HepG2 (cell line): ENCODE results near the gene GRAMD4. TPM values are rescaled to one million over a fixed set of nuclear protein-coding genes. Genes with fewer than 3 reads are reported as not detected.

Source experiments
- ATAC-seq: fragments of 200-7000 bp; cut with Tn5 transposase; 3 replicates; pipeline ENCODE4 v1.9.1; 2020; ENCODE audit warnings: mild to moderate bottlenecking, moderate library complexity
- BruUV-seq: library from RNA; stranded (reverse); fragments of 400-500 nt; replicated peaks from 2 replicates; lab custom pipeline; 2021; lab: Mats Ljungman, UMichigan
- CTCF ChIA-PET: fragments of 300-600 bp; formaldehyde crosslinking; extraction: SDS; loops from one replicate; lab custom pipeline; 2021; ENCODE audit warnings: low total read pairs, inconsistent platforms, low intra/inter-chr PET ratio; lab: Yijun Ruan, JAX
- POLR2A ChIA-PET: fragments of 350-600 bp; sonication (Branson Sonifier 250); formaldehyde crosslinking; loops from one replicate; lab custom pipeline; 2020; ENCODE audit warnings: antibody characterized with exemption, inconsistent platforms; lab: Yijun Ruan, JAX
- DNase-seq: peaks from one replicate; pipeline ENCODE4 v3.0.0-alpha.2; 2015; ENCODE audit warnings: low spot score
- FAIRE-seq: peaks from 3 replicates; lab custom pipeline; 2011; peaks lifted over from hg19 to GRCh38; lab: Jason Lieb, UNC
- H2AFZ ChIP-seq: one replicate; pipeline ENCODE4 v1.6.1; 2011; ENCODE audit warnings: low read length, inconsistent platforms
- H3K27ac ChIP-seq: fragments of 300-600 bp; 3 replicates; pipeline ENCODE4 v1.8.0; 2011; ENCODE audit warnings: mixed run types, mild to moderate bottlenecking, mixed read lengths, low read length, inconsistent platforms; ENCODE audit not compliant: insufficient read depth; ENCODE audit errors: extremely low read length
- H3K27me3 ChIP-seq, 2 experiments: fragments of 200-600 bp in 1 of 2; 2 replicates in 1 of 2; 3 replicates in 1 of 2; pipeline versions ENCODE4 v1.6.0 to v1.8.0; 2011; ENCODE audit warnings: low read length in 2 of 2, mild to moderate bottlenecking in 2 of 2, moderate library complexity in 2 of 2, inconsistent platforms in 1 of 2; ENCODE audit not compliant: insufficient read depth in 2 of 2, control insufficient read depth in 1 of 2
- H3K36me3 ChIP-seq, 2 experiments: fragments of 200-600 bp in 1 of 2; replicated peaks in 1 of 2; 2 replicates in 1 of 2; 3 replicates in 1 of 2; pipeline versions ENCODE4 v1.5.1 to v1.8.0; 2011; ENCODE audit warnings: low read length in 2 of 2, inconsistent platforms in 1 of 2; ENCODE audit not compliant: insufficient read depth in 2 of 2, control insufficient read depth in 1 of 2
- H3K4me1 ChIP-seq: 2 replicates; pipeline ENCODE4 v1.5.1; 2012; ENCODE audit warnings: low read length, inconsistent platforms; ENCODE audit not compliant: insufficient read depth
- H3K4me2 ChIP-seq: 2 replicates; pipeline ENCODE4 v1.6.0; 2011; ENCODE audit warnings: low read depth, low read length, inconsistent platforms
- H3K4me3 ChIP-seq, 3 experiments: fragments of 200-600 bp in 1 of 3; sonication (generic), shearing (Covaris generic) in 1 of 3; replicated peaks in 1 of 3; 2 replicates each; pipeline ENCODE4 v1.5.1; 2011 to 2016; ENCODE audit warnings: low read length in 3 of 3, inconsistent platforms in 2 of 3, low read depth in 2 of 3, mild to moderate bottlenecking in 2 of 3, control low read depth in 1 of 3, mixed read lengths in 1 of 3; ENCODE audit not compliant: insufficient read depth in 1 of 3
- H3K79me2 ChIP-seq: one replicate; pipeline ENCODE4 v1.6.1; 2011; ENCODE audit warnings: low read length, inconsistent platforms; ENCODE audit not compliant: insufficient read depth
- H3K9ac ChIP-seq: 2 replicates; pipeline ENCODE4 v1.6.0; 2011; ENCODE audit warnings: mild to moderate bottlenecking, low read depth, low read length, inconsistent platforms; ENCODE audit not compliant: insufficient read depth
- H3K9me3 ChIP-seq: 2 replicates; pipeline ENCODE4 v1.5.1; 2012; ENCODE audit warnings: mild to moderate bottlenecking, low read length
- H4K20me1 ChIP-seq: 2 replicates; pipeline ENCODE4 v1.6.0; 2011; ENCODE audit warnings: inconsistent platforms, mild to moderate bottlenecking, low read length, moderate library complexity; ENCODE audit not compliant: insufficient read depth
- AGO2 ChIP-seq: fragments of 200-400 bp; formaldehyde crosslinking; optimal IDR thresholded peaks from 2 replicates; pipeline ENCODE3; 2017; ENCODE audit warnings: mild to moderate bottlenecking, low read depth, low read length, moderate library complexity
- FOXO1 ChIP-seq: sonication (generic); formaldehyde crosslinking; IDR thresholded peaks from 2 replicates; pipeline ENCODE4 v1.4.0; 2020; ENCODE audit warnings: missing genetic modification reagents
- GRHL1 ChIP-seq: sonication (generic); formaldehyde crosslinking; conservative IDR thresholded peaks from 2 replicates; pipeline ENCODE4 v1.8.0; 2022; ENCODE audit warnings: missing genetic modification reagents
- MED8 ChIP-seq: sonication (generic); formaldehyde crosslinking; IDR thresholded peaks from 2 replicates; pipeline ENCODE4 v1.8.1; 2023; ENCODE audit warnings: mild to moderate bottlenecking, missing genetic modification reagents; ENCODE audit not compliant: insufficient replicate concordance
- NCOR1 ChIP-seq: fragments of 200-600 bp; sonication (generic); IDR thresholded peaks from 2 replicates; pipeline ENCODE4 v1.7.0; 2017; ENCODE audit warnings: antibody characterized with exemption, low read length, borderline replicate concordance
- NFE2L2 ChIP-seq: fragments of 150-350 bp; IDR thresholded peaks from 2 replicates; pipeline ENCODE4 v1.6.1; 2014; ENCODE audit warnings: low read length
- RARG ChIP-seq: sonication (generic); formaldehyde crosslinking; IDR thresholded peaks from 2 replicates; pipeline ENCODE4 v1.4.0; 2020; ENCODE audit warnings: low read depth, mild to moderate bottlenecking, missing genetic modification reagents
- RBFOX2 ChIP-seq: fragments of 200-400 bp; formaldehyde crosslinking; IDR thresholded peaks from 2 replicates; pipeline ENCODE4 v1.6.1; 2017; ENCODE audit warnings: low read depth, mild to moderate bottlenecking, low read length
- SMAD3 ChIP-seq: sonication (generic); formaldehyde crosslinking; IDR thresholded peaks from 2 replicates; pipeline ENCODE4 v1.4.0; 2020; ENCODE audit warnings: missing genetic modification reagents
- ZNF414 ChIP-seq: sonication (generic); formaldehyde crosslinking; IDR thresholded peaks from 2 replicates; pipeline ENCODE4 v1.5.0; 2020; ENCODE audit warnings: missing genetic modification reagents
- ZNF550 ChIP-seq: sonication (generic); formaldehyde crosslinking; IDR thresholded peaks from 2 replicates; pipeline ENCODE4 v1.4.0; 2020; ENCODE audit warnings: mild to moderate bottlenecking, missing genetic modification reagents, borderline replicate concordance
- ZNF615 ChIP-seq: sonication (generic); formaldehyde crosslinking; IDR thresholded peaks from 2 replicates; pipeline ENCODE4 v1.5.0; 2020; ENCODE audit warnings: mild to moderate bottlenecking, missing genetic modification reagents, borderline replicate concordance
- WGBS: methylation state at CpG from one replicate; pipeline ENCODE4 v1.1.6; 2017; ENCODE audit warnings: low lambda C conversion rate; 5-methylcytosine and 5-hydroxymethylcytosine counted together
- in situ Hi-C: cut with HindIII; loops from 2 replicates; pipeline ENCODE4 v1.10.0; 2017; ENCODE audit warnings: low pct_unique_long_range_greater_than_20kb; ENCODE audit not compliant: extremely low pct_ligation_motif_present
- intact Hi-C: fragments of 100-400 bp; cut with micrococcal nuclease; formaldehyde crosslinking; loops from one replicate; pipeline ENCODE4 v1.10.0; 2022; ENCODE audit not compliant: unreplicated experiment
- polyA plus RNA-seq, 8 experiments: library from polyadenylated mRNA; depleted of rRNA in 3 of 8; stranded (reverse) in 7 of 8; unstranded in 1 of 8; fragments of >200 nt; fragmentation: Illumina TruSeq in 4 of 8; extraction: Trizol in 4 of 8; gene quantifications; 2 replicates each; pipeline versions ENCODE4 v1.2.1 to v1.2.3, GENCODE V29; 2011 to 2016; ENCODE audit warnings: low read depth in 4 of 8, missing spikeins in 1 of 8, mixed read lengths in 1 of 8; ENCODE audit not compliant: insufficient read depth in 1 of 8
- total RNA-seq, 5 experiments: library from RNA; depleted of rRNA; stranded (reverse); fragments of >200 nt; fragmentation: Illumina TruSeq; extraction: Trizol; gene quantifications; 2 replicates each; pipeline ENCODE4 v1.2.3, GENCODE V29; 2016; ENCODE audit warnings: low read depth in 1 of 5
- TF ChIP-seq, protein P1 (sequence below): IDR thresholded peaks from 2 replicates; pipeline ENCODE4 v1.6.1; 2018; ENCODE audit warnings: missing genetic modification reagents, mild to moderate bottlenecking, missing compliant biosample characterization

The GRAMD4 gene
- total and polyA plus RNA-seq, 2 of the 13 experiments (the other 11 are each of a cell fraction or from before 2014, with no cell fraction given), result 15.2 to 15.7 TPM

- TF ChIP-seq GRHL1 (CRISPR knock-in tag), result no peak
- no peak for TF ChIP-seq NCOR1
- TF ChIP-seq ZNF414 (CRISPR knock-in tag), result no peak
- no peak for TF ChIP-seq NFE2L2
- no peak for TF ChIP-seq SMAD3 (CRISPR knock-in tag)
- TF ChIP-seq ZNF550 (CRISPR knock-in tag), result no peak
- no peak for TF ChIP-seq FOXO1 (CRISPR knock-in tag)
Observed at GRCh38 chr22:46665751-46666280, 45.6 kb downstream of the GRAMD4 start (continued).

DNA sequence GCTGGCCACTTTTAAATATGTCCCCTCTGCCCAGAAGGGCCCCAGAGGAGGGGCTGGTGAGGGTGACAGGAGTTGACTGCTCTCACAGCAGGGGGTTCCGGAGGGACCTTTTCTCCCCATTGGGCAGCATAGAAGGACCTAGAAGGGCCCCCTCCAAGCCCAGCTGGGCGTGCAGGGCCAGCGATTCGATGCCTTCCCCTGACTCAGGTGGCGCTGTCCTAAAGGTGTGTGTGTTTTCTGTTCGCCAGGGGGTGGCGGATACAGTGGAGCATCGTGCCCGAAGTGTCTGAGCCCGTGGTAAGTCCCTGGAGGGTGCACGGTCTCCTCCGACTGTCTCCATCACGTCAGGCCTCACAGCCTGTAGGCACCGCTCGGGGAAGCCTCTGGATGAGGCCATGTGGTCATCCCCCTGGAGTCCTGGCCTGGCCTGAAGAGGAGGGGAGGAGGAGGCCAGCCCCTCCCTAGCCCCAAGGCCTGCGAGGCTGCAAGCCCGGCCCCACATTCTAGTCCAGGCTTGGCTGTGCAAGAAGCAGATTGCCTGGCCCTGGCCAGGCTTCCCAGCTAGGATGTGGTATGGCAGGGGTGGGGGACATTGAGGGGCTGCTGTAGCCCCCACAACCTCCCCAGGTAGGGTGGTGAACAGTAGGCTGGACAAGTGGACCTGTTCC lies 46.5 kb downstream of the GRAMD4 start:
- Histone ChIP-seq H3K27ac (no peak overlapping the region), H3K4me2 (no peak overlapping the region), H3K9me3 (no peaks in the 10 kb centered on the region), H3K4me1 (no peaks in the 10 kb centered on the region), H3K36me3 (peaks cover 6 to 13% of the 10 kb centered on the region in 2 experiments; a peak in 2 of 5 replicates), H2AFZ (no peak overlapping the region), H3K9ac (no peak overlapping the region), H3K79me2 (no peaks in the 10 kb centered on the region), H4K20me1 (no peaks in the 10 kb centered on the region), H3K27me3 (no peaks in the 10 kb centered on the region), H3K4me3 (no peak overlapping the region)
- no peak for FAIRE-seq
- 98% methylated on average over 9 of the region's 17 CpGs for WGBS
- ChIA-PET CTCF (no interaction called here), POLR2A (no interaction called here)
- in situ Hi-C loops (loop anchor here (25.0 kb wide), 1 partner anchor 104 kb away; no protein-coding TSS in a partner anchor), intact Hi-C loops (no loop called here)
- no peak for DNase-seq
- BruUV-seq, result no TSS peak
- no peak for ATAC-seq
- TF ChIP-seq ZNF615 (no peak), AGO2 (no peak), RARG (CRISPR knock-in tag) (no peak), MED8 (CRISPR knock-in tag) (no peak), RBFOX2 (no peak)
- TF ChIP-seq, protein P1, sequence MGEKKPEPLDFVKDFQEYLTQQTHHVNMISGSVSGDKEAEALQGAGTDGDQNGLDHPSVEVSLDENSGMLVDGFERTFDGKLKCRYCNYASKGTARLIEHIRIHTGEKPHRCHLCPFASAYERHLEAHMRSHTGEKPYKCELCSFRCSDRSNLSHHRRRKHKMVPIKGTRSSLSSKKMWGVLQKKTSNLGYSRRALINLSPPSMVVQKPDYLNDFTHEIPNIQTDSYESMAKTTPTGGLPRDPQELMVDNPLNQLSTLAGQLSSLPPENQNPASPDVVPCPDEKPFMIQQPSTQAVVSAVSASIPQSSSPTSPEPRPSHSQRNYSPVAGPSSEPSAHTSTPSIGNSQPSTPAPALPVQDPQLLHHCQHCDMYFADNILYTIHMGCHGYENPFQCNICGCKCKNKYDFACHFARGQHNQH (CRISPR knock-in tag), result no peak
